GM10248 (cell line): ENCODE results near the gene SRMS.

Experiments
- CTCF ChIA-PET: fragments of 300-600 bp; sonication (Branson Sonifier 250); formaldehyde crosslinking; extraction: SDS; loops from one replicate; lab custom pipeline; 2021; ENCODE audit warnings: antibody characterized with exemption; lab: Yijun Ruan, JAX
- POLR2A ChIA-PET: fragments of 350-650 bp; sonication (Branson Sonifier 250); formaldehyde crosslinking; extraction: SDS; loops from one replicate; lab custom pipeline; 2020; ENCODE audit warnings: antibody characterized with exemption; lab: Yijun Ruan, JAX
- DNase-seq: peaks from one replicate; pipeline ENCODE4 v3.0.0; 2012; ENCODE audit errors: extremely low spot score
- CTCF ChIP-seq: IDR thresholded peaks from 2 replicates; pipeline ENCODE4 v1.5.1; 2012; ENCODE audit warnings: mild to moderate bottlenecking, low read depth; ENCODE audit errors: extremely low read depth, missing control alignments, control extremely low read depth

SRMS gene

GRCh38 chr20:63505723-63506122 lies 41.8 kb downstream of the SRMS start:
- CTCF ChIA-PET, result interaction anchor here (1.1 to 1.8 kb wide), 3 partner anchors 10 to 32 kb away, joined by 3 to 9 read pairs (median 3); no protein-coding TSS in a partner anchor

GRCh38 chr20:63505281-63505680 lies 42.3 kb downstream of the SRMS start:
- no peak for TF ChIP-seq CTCF
- ChIA-PET CTCF (interaction anchor here (1.1 to 1.8 kb wide), 3 partner anchors 9 to 32 kb away, joined by 3 to 9 read pairs (median 3); no protein-coding TSS in a partner anchor), POLR2A (interaction anchor here (0.6 kb wide), 1 partner anchor 224 kb away, joined by 3 read pairs; no protein-coding TSS in a partner anchor)
- no peak for DNase-seq

More at GRCh38 chr20:63505723-63506122, 41.8 kb downstream of the SRMS start:
- POLR2A ChIA-PET, result interaction anchor here (0.6 kb wide), 1 partner anchor 224 kb away, joined by 3 read pairs; no protein-coding TSS in a partner anchor
- no peak for DNase-seq
- no peak for TF ChIP-seq CTCF

- TF ChIP-seq CTCF, result no peak
- ChIA-PET CTCF (interaction anchor here (1.8 kb wide), 1 partner anchor 9 kb away, joined by 9 read pairs; no protein-coding TSS in a partner anchor), POLR2A (no interaction called here)
These were observed 42.9 kb downstream of the SRMS start for GRCh38 chr20:63504642-63505041.

GRCh38 chr20:63503524-63503923 lies 44.0 kb downstream of the SRMS start:
- POLR2A ChIA-PET, result interaction anchor here (0.6 kb wide), 2 partner anchors 24 to 823 kb away, joined by 3 read pairs; no protein-coding TSS in a partner anchor
- no peak for DNase-seq
- TF ChIP-seq CTCF, result no peak
- CTCF ChIA-PET, result interaction anchor here (1.9 kb wide), 1 partner anchor 10 kb away, joined by 5 read pairs; no protein-coding TSS in a partner anchor

More at GRCh38 chr20:63504642-63505041, 42.9 kb downstream of the SRMS start:
- no peak for DNase-seq

DNA sequence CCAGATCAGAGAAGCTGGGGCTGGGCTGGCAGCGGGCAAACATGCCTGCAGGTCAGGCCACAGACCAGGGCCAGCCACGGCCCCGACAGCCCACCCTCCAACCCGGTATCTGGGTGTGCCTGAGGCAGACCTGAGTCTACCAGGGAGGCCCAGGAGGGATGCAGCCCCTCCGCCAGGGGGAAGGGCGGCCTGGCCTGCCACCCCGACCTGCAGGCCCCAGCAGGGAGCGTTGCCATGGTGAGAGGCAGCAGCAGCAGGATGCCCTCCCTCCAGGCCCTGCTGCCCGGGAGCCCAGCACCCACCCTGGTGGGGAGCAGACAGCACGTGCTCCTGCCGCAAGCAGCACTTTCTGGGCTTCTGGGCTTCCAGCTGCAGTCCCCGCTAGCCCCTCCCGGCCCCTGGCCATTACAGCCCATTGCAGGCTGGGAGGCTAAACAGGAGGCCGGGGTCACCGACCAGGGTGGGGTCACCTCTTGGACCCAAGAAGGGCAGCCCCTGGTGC lies 44.8 kb downstream of the SRMS start:
- no peak for DNase-seq
- no peak for TF ChIP-seq CTCF
- POLR2A ChIA-PET, result no interaction called here
- CTCF ChIA-PET, result interaction anchor here (1.9 kb wide), 1 partner anchor 9 kb away, joined by 5 read pairs; no protein-coding TSS in a partner anchor

DNA sequence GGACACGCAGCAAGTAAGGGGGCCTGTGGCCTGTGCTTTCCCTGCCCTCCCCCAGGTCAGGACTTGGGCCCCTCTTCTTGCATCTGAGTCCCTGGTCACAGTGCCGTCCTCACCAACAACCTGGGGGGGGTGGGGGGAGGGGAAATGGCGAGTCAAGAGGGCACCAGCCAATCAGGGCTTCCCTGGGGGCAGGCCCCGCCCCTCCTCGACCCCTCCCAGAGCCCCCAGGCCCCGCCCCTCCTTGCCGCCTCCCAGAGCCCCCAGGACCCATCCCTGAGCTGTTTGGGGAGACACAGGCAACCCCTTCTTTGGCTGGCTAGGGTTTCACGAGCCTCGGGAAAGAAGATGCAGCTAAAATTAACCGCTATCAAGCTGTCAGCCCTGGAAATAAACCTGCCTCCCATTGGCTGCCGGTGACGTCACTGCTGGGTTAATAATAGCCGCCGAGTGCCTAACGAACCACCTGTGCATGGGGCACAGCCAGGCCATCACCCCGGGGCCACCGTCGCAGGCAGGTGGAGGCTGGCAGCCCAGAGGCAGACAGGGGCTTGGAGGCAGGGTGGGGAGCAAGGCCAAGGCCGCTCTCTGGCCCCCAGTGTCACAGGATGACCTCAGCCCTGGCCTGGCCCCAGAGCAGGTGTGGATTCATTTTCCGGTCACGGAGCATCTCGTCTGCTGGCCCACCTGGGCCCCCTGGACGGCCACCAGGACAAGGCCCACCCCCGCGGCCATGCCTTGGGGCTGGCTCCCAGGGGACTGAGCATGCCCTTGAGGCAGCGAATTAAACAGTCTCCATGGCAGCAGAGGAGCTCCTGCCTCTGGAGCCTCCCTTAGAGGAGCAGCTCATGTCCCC lies 45.5 kb downstream of the SRMS start:
- no peak for TF ChIP-seq CTCF
- ChIA-PET CTCF (interaction anchor here (1.9 kb wide), 1 partner anchor 8 kb away, joined by 5 read pairs; no protein-coding TSS in a partner anchor), POLR2A (interaction anchor here (0.7 kb wide), 1 partner anchor 42 kb away, joined by 4 read pairs; no protein-coding TSS in a partner anchor)
- no peak for DNase-seq
